ENCODE data around the gene MYO6.

Gene MYO6

GRCh38 chr6:75770844-75771243 lies 21.8 kb downstream of the MYO6 start:
- no peak for DNase-seq

- DNase-seq: no peak
Measured at GRCh38 chr6:75775219-75775618, 26.2 kb downstream of the MYO6 start.

GRCh38 chr6:75776461-75776860 lies 27.4 kb downstream of the MYO6 start:
- no peak for DNase-seq

- DNase-seq: no peak
Measured at GRCh38 chr6:75778757-75779156, 29.7 kb downstream of the MYO6 start.

- no peak for DNase-seq
Measured at GRCh38 chr6:75786152-75786551, 37.1 kb downstream of the MYO6 start.

- no peak for DNase-seq
Measured at GRCh38 chr6:75788894-75789293, 39.9 kb downstream of the MYO6 start.

- DNase-seq: no peak
Measured at GRCh38 chr6:75791881-75792280, 42.8 kb downstream of the MYO6 start.

- no peak for DNase-seq
Measured at GRCh38 chr6:75794351-75794846, 45.4 kb downstream of the MYO6 start.

- no peak for DNase-seq
Measured at GRCh38 chr6:75794954-75795739, 46.1 kb downstream of the MYO6 start.

- no peak for DNase-seq
Measured at GRCh38 chr6:75796723-75797122, 47.7 kb downstream of the MYO6 start.

GRCh38 chr6:75800133-75800532 lies 51.1 kb downstream of the MYO6 start:
- no peak for DNase-seq

GRCh38 chr6:75800708-75801505 lies 51.9 kb downstream of the MYO6 start:
- DNase-seq: no peak

- no peak for DNase-seq
Measured at GRCh38 chr6:75802366-75802765, 53.3 kb downstream of the MYO6 start.

GRCh38 chr6:75808507-75808906 lies 59.5 kb downstream of the MYO6 start:
- no peak for DNase-seq

- DNase-seq: no peak
Measured at GRCh38 chr6:75812560-75812959, 63.5 kb downstream of the MYO6 start.

- DNase-seq: no peak
Measured at GRCh38 chr6:75813476-75814250, 64.6 kb downstream of the MYO6 start.

GRCh38 chr6:75815756-75816155 lies 66.7 kb downstream of the MYO6 start:
- DNase-seq: no peak

GRCh38 chr6:75818098-75818855 lies 69.2 kb downstream of the MYO6 start:
- DNase-seq: no peak

GRCh38 chr6:75819776-75820487 lies 70.9 kb downstream of the MYO6 start:
- DNase-seq: no peak

GRCh38 chr6:75824160-75824559 lies 75.1 kb downstream of the MYO6 start:
- no peak for DNase-seq

GRCh38 chr6:75827163-75827562 lies 78.1 kb downstream of the MYO6 start:
- DNase-seq: no peak

All from left hindlimb (tissue), 1 donor.